Esophagus squamous epithelium (tissue), 4 donors: ENCODE results near the gene LRP8.

Source experiments
- POLR2A ChIP-seq, 4 donors: fragments of 450-650 bp; IDR thresholded peaks; one replicate each; pipeline ENCODE4 v1.6.1; 2017; ENCODE audit warnings: antibody characterized with exemption in 4 of 4, mild to moderate bottlenecking in 4 of 4, moderate library complexity in 3 of 4
- TF ChIP-seq, protein P1 (sequence below), 6 experiments: fragments of 450-650 bp in 4 of 6; fragments of 200-600 bp in 2 of 6; sonication (generic) in 2 of 6; IDR thresholded peaks; one replicate each; pipeline ENCODE4 v1.5.1; 2016 to 2019; ENCODE audit warnings: antibody characterized with exemption in 6 of 6, mild to moderate bottlenecking in 4 of 6, moderate library complexity in 4 of 6

DNA sequence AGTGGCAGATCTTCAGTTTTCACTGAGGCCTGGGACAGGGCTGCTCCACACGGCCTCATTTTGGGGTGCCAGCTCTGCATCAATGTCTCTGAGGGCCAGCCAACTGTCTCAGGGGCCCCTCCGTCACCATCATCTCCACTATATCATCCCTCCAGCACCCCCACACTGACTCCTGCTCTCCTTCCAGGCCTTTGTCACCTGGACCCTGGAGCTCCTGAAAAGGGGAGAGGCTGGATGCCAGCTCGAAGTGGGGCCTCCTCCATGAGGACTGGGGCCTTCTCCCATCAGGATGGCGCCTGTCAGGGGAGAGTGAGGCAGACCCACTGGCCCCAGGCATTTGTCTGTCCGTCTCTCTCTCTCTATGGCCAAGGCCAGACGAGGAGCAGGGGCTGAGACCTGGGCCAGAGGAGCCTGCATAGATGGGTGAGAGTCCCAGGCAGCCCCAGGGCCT, 44.7 kb upstream of the LRP8 start:
- TF ChIP-seq, protein P1, sequence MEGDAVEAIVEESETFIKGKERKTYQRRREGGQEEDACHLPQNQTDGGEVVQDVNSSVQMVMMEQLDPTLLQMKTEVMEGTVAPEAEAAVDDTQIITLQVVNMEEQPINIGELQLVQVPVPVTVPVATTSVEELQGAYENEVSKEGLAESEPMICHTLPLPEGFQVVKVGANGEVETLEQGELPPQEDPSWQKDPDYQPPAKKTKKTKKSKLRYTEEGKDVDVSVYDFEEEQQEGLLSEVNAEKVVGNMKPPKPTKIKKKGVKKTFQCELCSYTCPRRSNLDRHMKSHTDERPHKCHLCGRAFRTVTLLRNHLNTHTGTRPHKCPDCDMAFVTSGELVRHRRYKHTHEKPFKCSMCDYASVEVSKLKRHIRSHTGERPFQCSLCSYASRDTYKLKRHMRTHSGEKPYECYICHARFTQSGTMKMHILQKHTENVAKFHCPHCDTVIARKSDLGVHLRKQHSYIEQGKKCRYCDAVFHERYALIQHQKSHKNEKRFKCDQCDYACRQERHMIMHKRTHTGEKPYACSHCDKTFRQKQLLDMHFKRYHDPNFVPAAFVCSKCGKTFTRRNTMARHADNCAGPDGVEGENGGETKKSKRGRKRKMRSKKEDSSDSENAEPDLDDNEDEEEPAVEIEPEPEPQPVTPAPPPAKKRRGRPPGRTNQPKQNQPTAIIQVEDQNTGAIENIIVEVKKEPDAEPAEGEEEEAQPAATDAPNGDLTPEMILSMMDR (IDR thresholded peaks at IDR 0.05) = no peak
- TF ChIP-seq POLR2A (IDR thresholded peaks at IDR 0.05) = no peak
